Germinal center (tissue), 1 donor: ENCODE data around the gene VAT1.
"Not testable (repeated sequence)": the region's sequence is repeated elsewhere in the genome, so short reads cannot be mapped to it uniquely, and the experiment has no call there.

Experiments
- DNase-seq: peaks from one replicate; pipeline ENCODE4 v3.0.0; 2012; ENCODE audit warnings: mixed read lengths, low spot score

The VAT1 gene

GRCh38 chr17:43021741-43022512, at the start of gene VAT1:
TSS of gene VAT1 (minus strand) at chr17:43022385. CDS start at chr17:43022322, 63 bp downstream.
- peak; percentile 79 for DNase-seq

DNA sequence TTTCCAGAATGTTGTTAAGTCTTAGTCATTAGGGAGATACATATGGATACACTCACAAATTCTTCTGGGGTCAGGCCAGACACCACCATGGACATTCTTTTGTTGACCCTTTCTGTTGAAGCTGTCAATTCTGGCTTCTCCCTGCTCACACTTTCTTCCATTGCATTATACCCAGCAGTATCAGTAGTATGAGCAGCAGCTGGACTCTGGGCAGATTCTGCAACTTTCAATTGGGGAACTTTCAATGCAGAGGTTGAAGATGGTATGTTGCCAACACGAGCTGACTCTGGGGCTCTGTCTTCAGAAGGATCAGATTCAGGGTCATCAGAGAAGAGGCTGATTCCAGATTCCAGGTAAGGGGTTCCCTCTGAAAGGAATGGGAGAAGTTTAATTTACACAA, 48.7 kb upstream of the VAT1 start:
- DNase-seq: no peak

DNA sequence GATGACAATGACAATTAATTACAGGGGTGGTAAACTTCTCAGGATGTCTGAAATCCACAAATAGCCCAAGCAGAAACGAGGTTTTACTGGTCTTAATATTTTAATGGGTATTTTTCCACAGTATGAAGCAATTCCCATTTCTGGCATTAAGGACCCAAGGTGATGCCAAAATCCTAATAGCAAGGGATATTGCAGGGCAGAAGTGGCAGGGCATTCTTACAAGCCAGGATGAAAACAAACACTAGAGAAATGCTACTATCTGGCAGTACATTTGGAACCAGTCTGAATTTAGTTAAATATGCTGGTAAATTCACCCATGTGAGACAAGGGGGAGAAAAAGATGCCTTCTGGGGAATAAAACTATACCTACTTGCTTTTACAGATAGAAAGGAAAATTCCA, 48.1 kb upstream of the VAT1 start:
- no peak for DNase-seq

GRCh38 chr17:43069368-43069898, 47.2 kb upstream of the VAT1 start:
- no peak for DNase-seq

DNA sequence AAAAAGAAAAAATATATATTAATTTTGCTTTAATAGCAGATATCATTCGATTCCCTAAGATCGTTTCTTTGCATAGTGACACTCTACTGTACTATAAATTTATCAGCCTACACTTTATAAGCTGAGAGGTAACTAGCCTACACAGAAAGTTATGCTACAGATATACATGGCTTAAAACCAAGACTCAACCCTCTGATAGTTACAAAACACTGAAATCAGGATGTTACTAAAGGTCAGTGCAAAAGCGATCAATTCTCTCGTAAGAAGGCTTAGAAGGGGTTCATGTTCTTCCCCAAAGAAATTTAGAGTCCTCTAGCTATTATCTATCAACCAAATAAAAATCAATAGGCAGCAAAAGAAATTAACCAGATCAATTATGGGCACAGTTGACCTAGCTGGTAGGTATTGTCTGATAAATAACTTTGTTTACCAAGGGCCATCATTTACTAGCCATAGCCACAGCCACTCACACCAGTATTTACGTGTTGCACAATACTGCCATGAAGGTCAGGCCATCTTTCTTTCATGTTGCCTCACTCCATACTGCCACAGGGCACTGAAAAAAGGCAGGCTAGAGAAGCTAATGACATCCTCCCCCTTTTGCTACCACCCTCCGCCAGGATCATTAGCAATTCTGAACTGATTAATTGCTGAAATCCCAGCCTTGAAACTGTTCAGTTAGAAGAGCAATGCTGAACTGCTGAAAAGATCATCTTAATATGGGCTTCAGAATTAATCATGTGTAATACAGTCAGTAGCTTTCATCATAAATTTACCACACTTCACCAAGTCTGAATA, 46.6 kb upstream of the VAT1 start:
- no peak for DNase-seq

GRCh38 chr17:43062984-43063638, 40.9 kb upstream of the VAT1 start:
- no peak for DNase-seq

DNA sequence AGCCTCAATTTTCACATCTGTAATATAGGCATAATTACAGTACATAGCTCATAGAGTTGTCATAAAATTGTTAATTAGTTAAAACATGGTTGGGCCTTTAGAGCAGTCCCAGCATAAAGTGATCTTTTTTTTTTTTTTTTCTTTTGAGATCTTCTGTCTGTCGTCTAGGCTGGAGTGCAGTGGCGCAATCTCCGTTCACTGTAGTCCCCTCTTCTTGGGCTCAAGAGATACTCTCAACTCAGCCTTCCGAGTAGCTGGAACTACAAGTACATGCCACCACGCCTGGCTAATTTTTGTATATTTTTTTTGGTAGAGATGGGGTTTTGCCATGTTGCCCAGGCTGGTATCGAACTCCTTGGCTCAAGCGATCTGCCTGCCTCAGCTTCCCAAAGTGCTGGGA, 33.9 kb upstream of the VAT1 start:
- DNase-seq: no peak

DNA sequence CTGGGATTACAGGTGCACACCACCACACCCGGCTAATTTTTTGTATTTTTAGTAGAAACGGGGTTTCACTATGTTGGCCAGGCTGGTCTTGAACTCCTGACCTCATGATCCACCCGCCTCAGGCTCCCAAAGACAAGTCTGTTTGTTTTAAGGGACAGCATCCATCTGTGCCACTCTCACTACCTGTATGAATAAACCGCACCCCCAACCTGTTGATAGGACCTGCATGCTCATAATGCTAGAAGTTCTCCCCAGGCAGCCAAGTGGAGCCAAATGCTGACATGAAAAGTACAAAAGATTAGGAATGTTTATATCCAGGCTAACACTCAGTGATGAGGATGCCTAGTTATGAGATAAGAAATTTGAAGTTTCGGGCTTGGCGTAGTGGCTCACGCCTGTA, 30.8 kb upstream of the VAT1 start:
- DNase-seq: not testable (repeated sequence)

DNA sequence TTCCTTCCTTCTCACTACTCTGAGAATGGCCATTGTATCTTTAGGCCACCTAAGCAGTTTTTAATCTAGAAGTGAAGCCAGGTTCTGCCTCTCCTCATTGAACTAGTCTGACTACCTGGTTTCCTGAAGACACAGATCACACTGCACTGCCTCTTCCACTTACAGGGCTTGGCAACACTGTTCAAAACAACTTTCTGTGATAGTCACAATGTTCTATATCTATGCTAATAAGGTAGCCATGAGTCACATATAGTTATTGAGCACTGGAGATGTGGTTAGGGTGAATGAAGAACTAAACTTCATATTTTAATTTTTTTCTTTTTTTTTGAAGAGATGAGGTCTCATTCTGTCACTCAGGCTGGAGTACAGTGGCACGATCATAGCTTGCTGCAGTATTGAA, 29.8 kb upstream of the VAT1 start:
- no peak for DNase-seq

- DNase-seq: no peak
Measured at GRCh38 chr17:43044024-43044423, 21.8 kb upstream of the VAT1 start.

DNA sequence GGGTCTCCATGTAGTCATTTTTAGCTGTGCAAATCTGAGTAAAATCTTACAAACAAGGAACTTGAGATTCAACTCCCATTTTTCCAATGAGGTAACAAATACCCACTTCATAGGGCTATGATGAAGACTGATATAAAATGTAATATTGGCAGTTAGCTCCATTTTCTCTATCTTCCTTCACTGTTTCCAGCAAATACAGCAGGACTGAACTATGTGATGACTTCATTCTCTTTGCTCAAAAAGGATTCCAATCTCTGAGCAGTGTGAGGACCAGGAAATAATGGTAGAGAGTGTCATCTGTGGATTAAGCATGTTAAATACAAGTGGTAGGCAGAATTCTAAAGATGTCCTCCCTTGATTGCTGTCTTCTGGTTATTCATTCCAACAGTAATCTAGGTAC, 21.1 kb upstream of the VAT1 start:
- no peak for DNase-seq

GRCh38 chr17:43042025-43042628, 19.9 kb upstream of the VAT1 start:
- no peak for DNase-seq

GRCh38 chr17:43040655-43041054, 18.5 kb upstream of the VAT1 start:
- DNase-seq: no peak

GRCh38 chr17:43039646-43040045, 17.5 kb upstream of the VAT1 start:
- no peak for DNase-seq

GRCh38 chr17:43034894-43035293, 12.7 kb upstream of the VAT1 start:
- no peak for DNase-seq

DNA sequence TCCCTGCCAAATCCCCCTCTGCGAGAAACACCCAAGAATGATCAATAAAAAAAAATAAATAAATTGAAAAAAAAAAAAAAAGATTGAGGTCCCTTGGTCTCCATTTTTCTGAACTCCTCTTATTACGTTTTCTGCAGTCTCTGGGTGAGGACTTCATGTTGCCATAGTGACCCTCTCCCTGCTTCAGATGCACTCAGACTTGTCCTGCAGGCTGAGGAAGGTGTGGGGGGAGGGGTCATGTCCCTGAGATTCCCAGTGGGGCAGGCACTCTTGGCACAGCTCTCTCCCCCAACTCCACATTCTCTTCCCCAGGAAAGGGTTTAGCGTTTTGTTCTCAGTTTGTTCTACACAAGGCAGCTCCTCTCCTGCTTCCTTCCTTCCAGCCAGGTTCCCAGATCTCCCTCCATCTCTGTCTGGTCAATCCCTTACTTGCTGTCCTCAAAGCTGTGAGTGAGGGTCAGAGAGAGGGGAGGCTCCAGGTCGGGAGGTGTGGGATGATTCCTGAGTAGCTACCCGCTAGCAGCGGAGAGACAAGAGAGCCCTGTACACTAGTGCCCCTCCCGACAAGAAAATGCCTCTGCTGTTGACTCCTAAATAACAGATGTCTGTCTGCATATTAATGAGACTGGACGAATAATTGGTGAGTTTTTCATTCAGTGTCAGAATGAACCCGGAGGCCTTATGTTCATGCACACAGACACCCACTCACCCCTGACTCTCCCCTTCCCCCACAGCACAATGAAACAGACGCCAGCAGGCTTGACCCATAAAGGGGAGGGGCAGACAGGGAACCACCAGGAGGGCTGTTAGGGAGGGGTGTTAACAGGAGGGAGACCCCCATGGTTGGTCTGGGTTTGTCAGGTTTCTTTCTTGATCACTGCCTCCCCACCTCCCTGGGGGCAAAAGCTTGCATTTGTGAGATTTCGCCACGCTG, 12.0 kb upstream of the VAT1 start:
- DNase-seq: no peak

GRCh38 chr17:43031666-43032065, 9.5 kb upstream of the VAT1 start:
- no peak for DNase-seq

DNA sequence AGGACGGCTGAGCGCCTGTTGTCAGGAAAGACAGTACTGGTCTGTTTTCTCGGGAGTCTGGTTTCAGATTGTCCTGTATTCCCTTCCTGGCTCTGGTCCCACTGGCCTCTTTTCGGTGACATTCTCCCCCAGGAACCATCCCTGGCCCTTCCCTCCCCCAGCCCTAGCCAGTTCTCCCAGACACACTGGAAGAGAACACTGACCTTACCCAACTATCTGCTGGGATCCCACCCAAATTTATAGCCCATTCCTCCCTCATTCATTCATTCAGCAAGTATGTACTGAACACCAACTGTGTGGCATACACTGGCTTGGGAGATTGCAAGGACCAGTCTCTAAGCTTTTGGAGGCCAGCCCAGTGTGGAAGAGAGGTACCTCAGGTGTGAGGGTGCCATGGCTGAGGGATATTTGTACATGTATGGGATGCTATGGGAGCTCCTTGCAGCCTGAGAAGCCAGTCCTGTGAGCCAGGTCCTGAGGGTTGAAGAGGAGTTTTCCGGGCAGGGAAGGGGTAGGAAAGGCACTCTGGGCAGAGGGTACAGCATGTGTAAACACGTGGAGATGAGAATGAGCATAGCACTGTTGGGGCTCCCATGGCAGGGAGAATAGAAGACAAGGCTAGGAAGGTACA, 8.1 kb upstream of the VAT1 start:
- DNase-seq: no peak

GRCh38 chr17:43028221-43028861, 6.2 kb upstream of the VAT1 start:
- no peak for DNase-seq
